K562 (cell line): ENCODE data around the gene SUPT5H. TPM values are rescaled to one million over a fixed set of nuclear protein-coding genes. Genes with fewer than 3 reads are reported as not detected.
A peak's percentile ranks its signal among the peaks of the same experiment; 100 is the strongest.

ENCODE experiments used
- ATAC-seq: fragments of 200-7000 bp; cut with Tn5 transposase; 3 replicates; pipeline ENCODE4 v1.9.1; 2020; ENCODE audit warnings: moderate library complexity
- BruUV-seq: library from RNA; stranded (reverse); fragments of 400-500 nt; replicated peaks from 2 replicates; lab custom pipeline; 2021; lab: Mats Ljungman, UMichigan
- CTCF ChIA-PET: fragments of 300-600 bp; formaldehyde crosslinking; extraction: SDS; loops from one replicate; lab custom pipeline; 2021; ENCODE audit warnings: low intra/inter-chr PET ratio; lab: Yijun Ruan, JAX
- POLR2A ChIA-PET: fragments of 300-600, 350-650 bp; sonication (Branson Sonifier 250); formaldehyde crosslinking; extraction: SDS; loops from one replicate; lab custom pipeline; 2021; ENCODE audit warnings: antibody characterized with exemption, inconsistent platforms; lab: Yijun Ruan, JAX
- DNase-seq, 4 experiments: peaks; one replicate each; pipeline versions ENCODE4 v3.0.0 to v3.0.0-alpha.2; 2011 to 2018; ENCODE audit warnings: low spot score in 3 of 4, mixed read lengths in 3 of 4; ENCODE audit errors: extremely low read depth in 1 of 4
- FAIRE-seq: peaks from 2 replicates; lab custom pipeline; 2011; peaks lifted over from hg19 to GRCh38; lab: Jason Lieb, UNC
- H2AFZ ChIP-seq: 2 replicates; pipeline ENCODE4 v1.6.0; 2011; ENCODE audit warnings: low read depth, low read length, control low read depth, inconsistent platforms
- H3K27ac ChIP-seq: fragments of 200-600 bp; 3 replicates; pipeline ENCODE4 v1.8.0; 2011; ENCODE audit warnings: low read depth, mild to moderate bottlenecking, control low read depth, inconsistent platforms, low read length, moderate library complexity, mixed read lengths; ENCODE audit errors: extremely low read depth
- H3K27me3 ChIP-seq, 2 experiments: fragments of 300-600 bp in 1 of 2; 2 replicates in 1 of 2; 3 replicates in 1 of 2; pipeline versions ENCODE4 v1.6.0 to v1.8.0; 2011; ENCODE audit warnings: inconsistent platforms in 2 of 2, low read length in 2 of 2, mild to moderate bottlenecking in 1 of 2, mixed read lengths in 1 of 2, moderate library complexity in 1 of 2; ENCODE audit not compliant: control insufficient read depth in 2 of 2, insufficient read depth in 2 of 2
- H3K36me3 ChIP-seq: fragments of 300-600 bp; 3 replicates; pipeline ENCODE4 v1.8.0; 2011; ENCODE audit warnings: mild to moderate bottlenecking, low read length, inconsistent platforms; ENCODE audit not compliant: control insufficient read depth, insufficient read depth
- H3K4me1 ChIP-seq, 2 experiments: fragments of 200-600 bp in 1 of 2; replicated peaks in 1 of 2; 2 replicates in 1 of 2; 3 replicates in 1 of 2; pipeline versions ENCODE4 v1.5.1 to v1.8.0; 2011; ENCODE audit warnings: inconsistent platforms in 2 of 2, low read length in 2 of 2, mild to moderate bottlenecking in 1 of 2, mixed read lengths in 1 of 2, moderate library complexity in 1 of 2; ENCODE audit not compliant: control insufficient read depth in 2 of 2, insufficient read depth in 2 of 2
- H3K4me2 ChIP-seq: 2 replicates; pipeline ENCODE4 v1.6.1; 2011; ENCODE audit warnings: low read length, control low read depth, inconsistent platforms, mixed read lengths; ENCODE audit not compliant: insufficient read depth
- H3K4me3 ChIP-seq: fragments of 200-600 bp; sonication (generic), shearing (Covaris generic); 2 replicates; pipeline ENCODE4 v1.5.1; 2016; ENCODE audit warnings: control low read depth, inconsistent platforms
- H3K79me2 ChIP-seq: fragments of 200-600 bp; 3 replicates; pipeline ENCODE4 v1.8.0; 2011; ENCODE audit warnings: low read length, inconsistent platforms; ENCODE audit not compliant: control insufficient read depth, insufficient read depth
- H3K9ac ChIP-seq, 2 experiments: 2 replicates each; pipeline versions ENCODE4 v1.6.0 to v1.6.1; 2011; ENCODE audit warnings: low read depth in 2 of 2, low read length in 2 of 2, control low read depth in 1 of 2, inconsistent platforms in 1 of 2, mild to moderate bottlenecking in 1 of 2, mixed read lengths in 1 of 2; ENCODE audit not compliant: insufficient read depth in 1 of 2
- H3K9me1 ChIP-seq: one replicate; pipeline ENCODE4 v1.6.0; 2011; ENCODE audit warnings: inconsistent platforms, mild to moderate bottlenecking, low read length, moderate library complexity; ENCODE audit not compliant: control insufficient read depth, insufficient read depth
- H3K9me3 ChIP-seq: replicated peaks from 2 replicates; pipeline ENCODE4 v1.5.1; 2011; ENCODE audit warnings: low read depth, low read length, inconsistent platforms; ENCODE audit not compliant: control insufficient read depth, insufficient read depth
- H4K20me1 ChIP-seq: replicated peaks from 2 replicates; pipeline ENCODE4 v1.6.1; 2011; ENCODE audit warnings: low read length, inconsistent platforms, mixed read lengths; ENCODE audit not compliant: control insufficient read depth, insufficient read depth
- BMI1 ChIP-seq: fragments of 150-350 bp; IDR thresholded peaks from 2 replicates; pipeline ENCODE4 v1.6.1; 2014; ENCODE audit warnings: low read length
- BRD4 ChIP-seq: fragments of 200-600 bp; sonication (generic); IDR thresholded peaks from 2 replicates; pipeline ENCODE4 v1.6.1; 2017; ENCODE audit warnings: inconsistent platforms
- ERF ChIP-seq: fragments of 450-650 bp; formaldehyde crosslinking; IDR thresholded peaks from 2 replicates; pipeline ENCODE4 v1.4.0; 2020; ENCODE audit warnings: mild to moderate bottlenecking, mixed read lengths
- RBFOX2 ChIP-seq: fragments of 200-400 bp; formaldehyde crosslinking; IDR thresholded peaks from 2 replicates; pipeline ENCODE4 v1.6.1; 2017; ENCODE audit warnings: low read depth, mild to moderate bottlenecking, low read length, moderate library complexity
- SP1 ChIP-seq: sonication (generic); formaldehyde crosslinking; IDR thresholded peaks from 2 replicates; pipeline ENCODE4 v1.8.1; 2022; ENCODE audit warnings: mild to moderate bottlenecking, missing genetic modification reagents
- WGBS: fragments of 100-300 bp; shearing (Covaris generic); methylation state at CpG from one replicate; pipeline ENCODE4 v1.1.6; 2016; ENCODE audit warnings: low coverage, mixed read lengths; ENCODE audit not compliant: insufficient coverage; ENCODE audit errors: missing lambda C conversion rate; 5-methylcytosine and 5-hydroxymethylcytosine counted together
- in situ Hi-C: fragments of 300-500 bp; cut with MboI; formaldehyde crosslinking; loops from 4 replicates; pipeline ENCODE4 v1.15.0; 2018; ENCODE audit warnings: inconsistent platforms, mixed read lengths
- intact Hi-C: fragments of 100-400 bp; cut with micrococcal nuclease; formaldehyde crosslinking; loops from 2 replicates; pipeline ENCODE4 v1.14.2; 2022
- polyA plus RNA-seq, 8 experiments: library from polyadenylated mRNA; depleted of rRNA in 4 of 8; stranded (reverse) in 5 of 8; unstranded in 3 of 8; fragments of >200 nt; fragmentation: Nextera tagmentation in 2 of 8; fragmentation: Illumina TruSeq in 1 of 8; extraction: Ambion mirVana in 2 of 8; extraction: Trizol in 1 of 8; gene quantifications; 2 replicates each; pipeline versions ENCODE4 v1.2.1 to v1.2.3, GENCODE V29; 2011 to 2014; ENCODE audit warnings: inconsistent platforms in 1 of 8, missing spikeins in 1 of 8
- total RNA-seq, 7 experiments: library from RNA; depleted of rRNA in 6 of 7; stranded (reverse); fragments of >200 nt in 6 of 7; fragmentation: Illumina TruSeq in 2 of 7; extraction: Trizol in 2 of 7; gene quantifications; 2 replicates each; pipeline versions ENCODE4 v1.2.1 to v1.2.3, GENCODE V29; 2011 to 2021; ENCODE audit warnings: low replicate concordance in 1 of 7
- TF ChIP-seq, protein P1 (sequence below): fragments of 200-800 bp; sonication (Bioruptor generic); IDR thresholded peaks from 2 replicates; pipeline ENCODE4 v1.6.1; 2016; ENCODE audit warnings: missing genetic modification characterization, missing compliant biosample characterization

The SUPT5H gene
- total and polyA plus RNA-seq, 9 of the 15 experiments (the other 6 are each of a cell fraction or from before 2014, with no cell fraction given) = 13.3 to 85.9 (median 35.9) TPM

GRCh38 chr19:39467941-39468340, 22.6 kb downstream of the SUPT5H start (continued):
- no peak for TF ChIP-seq BRD4

DNA sequence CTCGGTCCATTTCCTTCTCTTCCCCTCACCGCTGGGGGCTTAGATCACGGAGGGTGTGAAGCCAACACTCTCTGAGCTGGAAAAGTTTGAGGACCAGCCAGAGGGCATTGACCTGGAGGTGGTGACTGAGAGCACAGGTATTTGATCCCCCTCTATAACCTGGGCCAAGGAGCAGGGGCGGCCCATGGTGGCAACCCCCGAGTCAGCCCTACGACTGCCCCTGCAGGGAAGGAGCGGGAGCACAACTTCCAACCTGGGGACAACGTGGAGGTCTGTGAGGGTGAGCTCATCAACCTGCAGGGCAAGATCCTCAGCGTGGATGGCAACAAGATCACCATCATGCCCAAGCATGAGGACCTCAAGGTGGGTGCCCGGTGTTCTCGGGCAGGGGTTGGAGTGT, 23.7 kb downstream of the SUPT5H start:
- Histone ChIP-seq H3K9me3 (no peaks in the 10 kb centered on the region), H3K9ac (peak overlapping the region in 1 of 2 experiments; percentile 78; a peak in 2 of 4 replicates), H4K20me1 (no peaks in the 10 kb centered on the region; the same call in 1 of the 2 replicates), H3K4me3 (no peak overlapping the region), H3K4me1 (peaks cover 0 to 11% of the 10 kb centered on the region in 2 experiments; a peak in 1 of 5 replicates), H3K27ac (no peak overlapping the region), H3K4me2 (no peak overlapping the region), H3K9me1 (no peaks in the 10 kb centered on the region), H3K27me3 (no peaks in the 10 kb centered on the region), H3K36me3 (peaks cover 96% of the 10 kb centered on the region; the same call in 2 of the 3 replicates), H3K79me2 (no peaks in the 10 kb centered on the region), H2AFZ (no peak overlapping the region)
- FAIRE-seq (no peak), DNase-seq (no peak), ATAC-seq (no peak)
- POLR2A ChIA-PET = interaction anchor here (0.8 to 1.4 kb wide), 3 partner anchors 12 to 33 kb away, joined by 3 read pairs; partner anchors contain the start of genes RPS16 and TIMM50
- 89% methylated on average over 11 of the region's 11 CpGs for WGBS
- CTCF ChIA-PET = no interaction called here
- no TSS peak for BruUV-seq
- intact Hi-C loops (no loop called here), in situ Hi-C loops (no loop called here)
- TF ChIP-seq ERF = no peak
- TF ChIP-seq RBFOX2 = peak; percentile 30; the same call in 1 of the 2 replicates

- no TSS peak for BruUV-seq
- Histone ChIP-seq H3K79me2 (no peaks in the 10 kb centered on the region), H3K9me1 (no peaks in the 10 kb centered on the region), H3K9ac (peak overlapping the region in 1 of 2 experiments; percentile 78; a peak in 1 of 4 replicates), H2AFZ (no peak overlapping the region), H3K27ac (no peak overlapping the region), H3K4me1 (peaks cover 0 to 16% of the 10 kb centered on the region in 2 experiments; a peak in 1 of 5 replicates), H3K27me3 (no peaks in the 10 kb centered on the region), H3K36me3 (peaks cover 98% of the 10 kb centered on the region), H4K20me1 (no peaks in the 10 kb centered on the region; the same call in 1 of the 2 replicates), H3K4me3 (no peak overlapping the region), H3K9me3 (no peaks in the 10 kb centered on the region), H3K4me2 (no peak overlapping the region)
- intact Hi-C loops (no loop called here), in situ Hi-C loops (no loop called here)
- POLR2A ChIA-PET = interaction anchor here (0.6 to 1.4 kb wide), 3 partner anchors 14 to 34 kb away, joined by 3 read pairs; partner anchors contain the start of gene RPS16
- CTCF ChIA-PET = no interaction called here
- 87% methylated on average over 4 of the region's 6 CpGs for WGBS
- no peak for DNase-seq
- no peak for FAIRE-seq
- TF ChIP-seq BMI1 = no peak
- TF ChIP-seq SP1 = no peak
- TF ChIP-seq RBFOX2 = 0 out of 2 replicates have a peak, but pooled peaks have one; percentile 8
- TF ChIP-seq, protein P1, sequence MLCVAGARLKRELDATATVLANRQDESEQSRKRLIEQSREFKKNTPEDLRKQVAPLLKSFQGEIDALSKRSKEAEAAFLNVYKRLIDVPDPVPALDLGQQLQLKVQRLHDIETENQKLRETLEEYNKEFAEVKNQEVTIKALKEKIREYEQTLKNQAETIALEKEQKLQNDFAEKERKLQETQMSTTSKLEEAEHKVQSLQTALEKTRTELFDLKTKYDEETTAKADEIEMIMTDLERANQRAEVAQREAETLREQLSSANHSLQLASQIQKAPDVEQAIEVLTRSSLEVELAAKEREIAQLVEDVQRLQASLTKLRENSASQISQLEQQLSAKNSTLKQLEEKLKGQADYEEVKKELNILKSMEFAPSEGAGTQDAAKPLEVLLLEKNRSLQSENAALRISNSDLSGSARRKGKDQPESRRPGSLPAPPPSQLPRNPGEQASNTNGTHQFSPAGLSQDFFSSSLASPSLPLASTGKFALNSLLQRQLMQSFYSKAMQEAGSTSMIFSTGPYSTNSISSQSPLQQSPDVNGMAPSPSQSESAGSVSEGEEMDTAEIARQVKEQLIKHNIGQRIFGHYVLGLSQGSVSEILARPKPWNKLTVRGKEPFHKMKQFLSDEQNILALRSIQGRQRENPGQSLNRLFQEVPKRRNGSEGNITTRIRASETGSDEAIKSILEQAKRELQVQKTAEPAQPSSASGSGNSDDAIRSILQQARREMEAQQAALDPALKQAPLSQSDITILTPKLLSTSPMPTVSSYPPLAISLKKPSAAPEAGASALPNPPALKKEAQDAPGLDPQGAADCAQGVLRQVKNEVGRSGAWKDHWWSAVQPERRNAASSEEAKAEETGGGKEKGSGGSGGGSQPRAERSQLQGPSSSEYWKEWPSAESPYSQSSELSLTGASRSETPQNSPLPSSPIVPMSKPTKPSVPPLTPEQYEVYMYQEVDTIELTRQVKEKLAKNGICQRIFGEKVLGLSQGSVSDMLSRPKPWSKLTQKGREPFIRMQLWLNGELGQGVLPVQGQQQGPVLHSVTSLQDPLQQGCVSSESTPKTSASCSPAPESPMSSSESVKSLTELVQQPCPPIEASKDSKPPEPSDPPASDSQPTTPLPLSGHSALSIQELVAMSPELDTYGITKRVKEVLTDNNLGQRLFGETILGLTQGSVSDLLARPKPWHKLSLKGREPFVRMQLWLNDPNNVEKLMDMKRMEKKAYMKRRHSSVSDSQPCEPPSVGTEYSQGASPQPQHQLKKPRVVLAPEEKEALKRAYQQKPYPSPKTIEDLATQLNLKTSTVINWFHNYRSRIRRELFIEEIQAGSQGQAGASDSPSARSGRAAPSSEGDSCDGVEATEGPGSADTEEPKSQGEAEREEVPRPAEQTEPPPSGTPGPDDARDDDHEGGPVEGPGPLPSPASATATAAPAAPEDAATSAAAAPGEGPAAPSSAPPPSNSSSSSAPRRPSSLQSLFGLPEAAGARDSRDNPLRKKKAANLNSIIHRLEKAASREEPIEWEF (CRISPR knock-in tag) = no peak
- no peak for ATAC-seq
Observed at GRCh38 chr19:39469567-39469966, 24.2 kb downstream of the SUPT5H start.
